NOMO-1 (cell line): ENCODE measurements around the gene HOXC13.

ENCODE experiments used
- DNase-seq, 2 experiments: peaks; one replicate each; lab custom pipeline; 2025; ENCODE audit not compliant: unreplicated experiment in 2 of 2; lab: John Stamatoyannopoulos, UW

The HOXC13 gene

DNA sequence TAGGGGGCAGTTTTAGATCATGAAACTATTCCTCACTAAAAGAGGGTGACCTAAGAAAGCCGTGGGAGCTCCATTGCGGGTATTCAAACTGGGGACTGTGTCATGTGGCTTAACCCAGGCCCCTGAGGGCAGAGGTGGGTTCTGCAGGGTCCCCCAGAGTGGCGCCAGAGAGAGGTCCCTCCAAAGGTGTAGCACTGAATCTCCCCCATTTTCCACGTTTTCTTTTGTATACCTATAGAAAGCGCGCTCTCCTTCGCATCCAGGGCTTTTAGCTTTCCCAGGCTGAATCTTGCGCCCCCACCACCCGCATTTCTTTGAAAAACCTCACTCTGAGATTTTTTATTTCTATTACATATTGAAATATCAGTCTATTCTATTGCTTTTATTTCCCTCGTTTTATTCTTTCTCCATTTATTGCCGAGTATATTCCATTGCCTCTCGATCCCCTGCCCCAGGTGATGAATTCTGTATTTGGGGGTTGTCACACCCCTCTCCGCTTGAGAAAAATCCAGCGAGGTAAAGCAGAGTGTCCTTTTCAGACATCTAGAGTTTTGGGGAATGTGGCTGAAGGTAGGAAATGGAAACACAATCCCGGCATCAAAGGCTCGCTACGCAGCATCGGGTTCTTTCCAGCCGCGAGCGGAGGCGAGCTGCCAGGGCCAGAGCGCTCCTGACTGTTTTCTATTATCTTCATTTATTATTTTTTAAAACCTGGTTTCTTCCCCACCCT, 870 bp upstream of the HOXC13 start:
- no peak for DNase-seq

DNA sequence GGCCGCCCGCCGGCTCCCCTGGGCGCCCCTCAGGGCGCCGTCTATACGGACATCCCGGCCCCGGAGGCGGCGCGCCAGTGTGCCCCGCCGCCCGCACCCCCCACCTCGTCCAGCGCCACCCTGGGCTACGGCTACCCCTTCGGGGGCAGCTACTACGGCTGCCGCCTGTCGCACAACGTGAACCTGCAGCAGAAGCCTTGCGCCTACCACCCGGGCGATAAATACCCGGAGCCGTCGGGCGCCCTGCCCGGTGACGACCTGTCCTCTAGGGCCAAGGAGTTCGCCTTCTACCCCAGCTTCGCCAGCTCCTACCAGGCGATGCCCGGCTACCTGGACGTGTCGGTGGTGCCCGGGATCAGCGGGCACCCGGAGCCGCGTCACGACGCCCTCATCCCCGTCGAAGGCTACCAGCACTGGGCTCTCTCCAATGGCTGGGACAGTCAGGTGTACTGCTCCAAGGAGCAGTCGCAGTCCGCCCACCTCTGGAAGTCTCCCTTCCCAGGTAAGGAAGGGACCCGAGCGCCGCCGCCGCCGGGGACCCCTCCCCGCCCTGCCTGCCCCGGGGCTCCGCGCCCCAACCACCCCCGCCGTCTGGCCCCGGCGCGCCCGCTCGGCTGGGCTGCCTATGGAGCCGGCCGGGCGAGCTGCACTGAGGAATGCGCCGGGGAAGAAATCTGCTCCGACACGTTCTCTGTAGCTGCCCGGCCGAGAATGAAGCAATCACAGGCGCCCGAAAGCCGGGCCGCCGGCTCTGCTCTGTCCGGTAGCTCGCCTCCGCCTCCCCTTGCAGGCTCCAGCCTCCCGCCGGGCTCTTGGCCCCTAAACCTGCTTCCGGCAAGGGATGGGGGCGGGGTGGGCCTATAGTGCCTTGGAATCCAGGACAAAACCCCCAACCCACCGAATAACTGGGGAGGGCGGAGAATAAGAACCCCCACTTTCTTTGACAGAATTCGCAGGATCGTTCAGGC, 794 bp downstream of the HOXC13 start:
- no peak for DNase-seq

DNA sequence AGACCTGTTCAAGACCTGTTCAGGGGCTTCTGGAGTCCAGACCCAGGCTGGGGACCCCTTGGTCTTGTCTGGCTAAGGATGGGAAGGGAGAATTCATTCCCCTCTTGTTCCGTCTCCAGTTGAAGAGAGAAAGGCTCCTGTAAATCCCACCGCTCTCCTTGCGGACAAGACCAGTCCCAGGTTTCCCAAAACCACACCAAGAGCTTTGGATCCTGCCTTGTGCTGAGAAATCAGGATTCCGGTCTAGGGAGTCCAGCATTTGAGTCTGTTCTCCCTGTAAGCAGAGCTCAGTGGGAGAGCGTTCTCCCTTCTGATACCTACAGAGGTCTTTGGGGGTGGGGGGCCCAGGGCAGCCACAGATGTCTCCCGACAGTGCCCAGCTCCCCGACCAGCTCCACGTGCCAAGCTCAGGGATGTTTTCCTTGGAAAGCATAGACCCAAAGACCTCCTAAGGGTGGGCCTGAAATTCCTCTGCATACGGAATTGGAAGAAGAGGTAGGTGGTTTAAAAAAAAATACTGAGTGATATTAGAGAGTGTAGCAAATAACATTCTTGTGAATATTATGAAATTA, 1.9 kb downstream of the HOXC13 start:
- DNase-seq = no peak

DNA sequence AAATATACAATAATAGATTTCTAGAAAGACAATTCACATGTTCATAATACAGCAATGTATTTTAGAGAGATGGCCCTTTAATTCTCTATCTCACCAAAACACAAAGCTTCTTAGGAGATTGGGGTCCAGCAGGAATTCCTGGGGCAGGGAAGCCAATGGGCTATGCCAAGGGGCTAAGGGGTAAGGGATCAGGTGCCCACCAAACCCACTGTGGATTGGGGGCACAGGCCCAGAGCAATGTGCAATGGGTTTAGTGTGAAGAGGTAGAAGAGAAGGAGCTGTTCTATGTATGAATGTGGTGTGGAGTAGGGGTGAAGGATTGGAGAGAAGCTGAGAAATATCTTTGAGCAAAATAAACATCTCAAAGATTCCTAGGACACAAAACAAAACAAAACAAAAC, 2.6 kb downstream of the HOXC13 start:
- no peak for DNase-seq

DNA sequence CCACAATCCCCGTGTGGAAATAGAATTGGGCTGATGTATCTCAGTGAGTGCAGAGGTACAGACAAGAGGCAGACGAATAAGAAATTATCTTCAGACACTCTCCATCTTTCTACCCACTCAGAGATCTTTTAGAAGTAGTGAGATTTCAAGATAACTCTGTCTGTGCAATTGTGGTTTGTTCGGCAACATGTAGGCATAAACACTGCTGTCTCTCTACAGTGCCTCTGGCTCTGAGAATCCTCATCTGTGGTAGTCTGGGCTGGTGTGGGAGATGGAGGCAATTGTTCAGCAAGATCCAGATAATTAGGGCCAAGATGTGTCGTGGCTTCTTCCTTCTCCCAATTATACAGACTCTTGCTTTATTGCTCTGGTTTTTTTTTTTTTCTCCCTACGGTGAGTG, 3.1 kb downstream of the HOXC13 start:
- no peak for DNase-seq

DNA sequence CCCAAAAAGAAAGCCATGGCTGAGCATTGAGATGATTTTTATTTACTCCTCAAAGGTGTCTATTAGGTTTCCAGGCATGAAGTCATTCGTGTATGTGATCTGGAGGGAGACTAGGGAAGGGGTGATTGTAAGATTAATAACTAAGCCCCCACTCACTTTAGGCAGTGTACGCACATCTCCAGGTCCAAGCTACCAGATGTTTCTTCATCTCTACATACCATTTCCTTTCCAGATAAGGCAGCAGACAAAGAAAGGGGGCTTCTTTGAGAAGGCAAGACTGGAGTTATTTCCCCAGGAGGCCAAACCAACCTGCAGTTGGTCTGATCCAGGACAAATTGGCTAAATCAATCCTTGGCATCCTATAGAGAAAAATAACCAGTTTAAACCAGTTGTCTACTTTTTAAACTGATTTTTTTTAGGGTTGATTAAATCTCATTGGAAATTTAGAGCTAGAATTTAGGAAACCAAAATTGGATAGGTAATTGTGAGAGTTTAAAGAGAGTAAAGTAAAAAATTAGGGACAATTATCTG, 3.9 kb downstream of the HOXC13 start:
- DNase-seq = no peak

DNA sequence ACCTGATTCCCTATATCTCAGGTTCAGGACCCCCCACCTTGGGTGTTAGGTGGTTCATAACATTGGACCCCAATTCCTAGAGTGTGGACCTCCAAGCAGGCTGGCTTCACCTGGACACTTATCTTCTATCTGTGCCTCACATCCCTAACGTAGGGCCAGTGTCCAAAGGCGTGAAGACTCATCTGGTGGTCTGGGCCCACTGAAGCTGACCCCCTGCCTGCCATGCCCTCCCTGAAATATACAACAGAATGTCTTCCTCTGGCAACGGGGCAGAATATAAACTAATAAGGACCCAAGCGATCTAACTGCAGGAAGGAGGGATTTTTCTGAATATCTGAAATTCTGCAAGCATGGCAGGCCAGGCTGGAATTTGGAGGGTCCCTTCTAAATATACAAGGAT, 5.6 kb downstream of the HOXC13 start:
- no peak for DNase-seq

DNA sequence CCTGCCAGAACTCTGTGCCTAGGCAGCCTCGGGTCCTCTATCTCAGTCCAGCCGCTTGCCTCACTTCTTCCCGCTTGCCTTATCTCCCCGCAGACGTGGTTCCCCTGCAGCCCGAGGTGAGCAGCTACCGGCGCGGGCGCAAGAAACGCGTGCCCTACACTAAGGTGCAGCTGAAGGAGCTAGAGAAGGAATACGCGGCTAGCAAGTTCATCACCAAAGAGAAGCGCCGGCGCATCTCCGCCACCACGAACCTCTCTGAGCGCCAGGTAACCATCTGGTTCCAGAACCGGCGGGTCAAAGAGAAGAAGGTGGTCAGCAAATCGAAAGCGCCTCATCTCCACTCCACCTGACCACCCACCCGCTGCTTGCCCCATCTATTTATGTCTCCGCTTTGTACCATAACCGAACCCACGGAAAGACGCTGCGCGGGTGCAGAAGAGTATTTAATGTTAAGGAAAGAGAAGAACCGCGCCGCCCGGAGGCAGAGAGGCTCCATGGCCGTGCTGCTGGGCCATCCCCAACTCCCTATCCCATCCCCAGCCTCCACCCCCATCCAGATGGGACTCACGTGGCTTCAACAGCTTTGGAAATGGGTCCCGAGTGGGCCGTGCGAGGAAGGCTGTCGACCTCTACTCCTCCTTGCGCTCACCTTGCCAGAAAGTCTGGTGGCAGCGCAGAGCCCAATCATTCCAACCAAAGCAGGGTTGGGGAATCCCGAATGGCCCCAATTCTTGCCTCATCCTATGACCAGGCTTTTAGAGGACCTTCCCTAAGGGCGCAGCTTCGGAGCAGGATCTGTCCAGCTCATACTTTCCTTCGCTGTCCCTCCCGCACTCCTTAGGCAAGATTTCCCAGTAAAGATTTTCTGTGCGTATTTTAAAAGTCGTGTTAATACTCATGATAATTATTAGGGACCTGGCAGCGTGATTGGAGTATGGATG, 6.5 kb downstream of the HOXC13 start:
- DNase-seq = no peak

DNA sequence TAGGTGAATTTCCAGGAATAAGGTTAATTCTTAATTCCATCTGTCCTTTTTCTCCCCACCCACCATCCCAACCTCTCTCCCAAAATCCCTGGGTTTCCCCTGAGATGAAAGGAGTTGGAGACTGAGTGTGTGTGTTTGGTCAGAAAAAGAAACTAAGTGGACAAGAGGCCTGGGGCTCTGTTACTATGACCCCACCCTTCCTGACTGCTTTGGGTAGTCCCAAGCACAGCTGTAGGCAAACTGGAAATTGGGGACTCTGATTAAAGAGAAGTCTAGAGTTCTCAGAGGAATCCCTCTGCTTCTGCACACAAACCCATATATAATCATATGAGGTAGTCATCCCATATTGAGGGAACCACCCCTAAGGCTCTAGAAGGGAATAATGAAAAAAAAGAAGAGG, 9.1 kb downstream of the HOXC13 start:
- no peak for DNase-seq

DNA sequence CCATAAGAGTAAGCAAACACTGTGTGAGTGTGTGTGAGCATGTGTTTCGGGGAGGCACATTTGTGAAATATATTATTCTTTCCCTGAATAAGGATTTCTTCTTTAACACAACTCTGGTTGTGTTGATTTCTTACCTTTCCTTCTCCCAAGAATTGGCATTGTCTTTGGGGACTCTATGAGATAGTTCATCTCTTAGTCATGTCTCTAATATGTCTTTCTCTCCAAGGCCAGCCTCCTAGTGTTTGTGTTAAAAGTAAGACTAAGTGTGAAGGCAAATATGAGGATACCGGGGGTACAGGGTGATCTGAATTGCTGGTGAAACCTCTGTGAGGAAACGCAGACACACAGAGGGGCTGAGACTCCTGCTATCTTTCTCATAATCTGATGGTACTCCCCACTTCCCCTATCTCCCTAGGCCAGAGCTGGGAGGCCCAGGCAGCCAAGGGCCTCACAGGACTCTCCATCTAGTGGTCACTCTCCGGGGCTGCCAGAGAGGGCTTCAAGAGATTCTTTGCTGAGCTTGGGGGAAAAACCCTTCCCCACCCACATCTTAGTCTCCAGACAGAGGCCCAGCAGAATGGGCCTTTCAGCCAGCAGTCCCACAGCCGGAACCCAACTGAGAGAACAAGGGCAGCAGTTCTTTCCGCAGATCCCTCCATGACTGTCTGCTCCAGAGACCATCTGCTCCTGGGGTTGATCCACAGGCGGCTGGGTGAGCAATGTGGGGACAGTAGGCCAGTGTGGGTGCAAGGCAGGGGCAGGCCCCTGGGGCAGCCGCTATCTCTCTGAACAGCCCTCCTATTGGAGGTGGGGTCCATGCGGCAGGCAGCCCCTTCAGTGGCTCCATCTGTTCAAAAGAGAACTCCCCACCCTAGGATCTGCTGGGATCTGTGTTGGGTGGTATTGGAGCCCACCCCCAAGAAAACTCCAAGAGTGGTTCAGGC, 10.3 kb downstream of the HOXC13 start:
- DNase-seq = no peak

DNA sequence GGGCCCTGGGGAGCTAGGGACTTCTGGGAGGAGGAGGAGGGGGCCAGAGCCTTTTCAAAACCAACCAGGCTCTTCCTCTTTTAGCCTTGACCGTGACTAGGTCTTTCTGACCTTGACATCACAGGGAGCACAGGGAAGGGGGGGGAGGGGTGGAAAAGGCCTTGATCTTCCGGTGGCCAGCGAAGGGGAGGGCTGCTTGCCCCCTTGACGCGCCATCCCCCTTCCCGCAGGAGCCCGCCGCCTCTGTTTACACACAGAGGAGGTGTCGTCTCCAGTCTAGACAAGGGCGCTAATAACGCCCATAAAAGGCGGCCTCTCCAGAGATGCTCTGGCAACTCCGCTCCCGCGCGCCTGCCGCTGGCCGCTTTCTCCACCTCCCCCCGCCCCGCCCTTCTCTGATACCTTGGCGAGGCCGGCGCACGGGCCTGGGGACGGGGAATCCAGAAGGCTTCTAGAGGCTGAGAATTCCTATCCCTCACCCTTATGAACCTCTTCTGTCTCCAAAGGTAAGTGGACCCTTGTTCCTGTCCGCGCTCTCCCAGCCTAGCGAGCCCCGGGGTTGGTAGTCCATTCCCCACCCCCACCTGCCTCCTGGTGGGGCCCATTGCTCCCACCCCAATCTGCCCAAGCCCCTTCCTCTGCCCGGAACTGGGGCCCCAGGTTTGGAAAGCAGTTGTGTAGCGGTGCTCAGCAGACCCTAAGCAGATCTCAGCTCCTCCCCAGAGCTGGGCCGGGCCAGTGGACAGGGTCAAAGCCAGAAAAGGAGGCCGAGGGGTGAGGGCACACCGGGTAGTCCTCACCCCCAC, 11.2 kb downstream of the HOXC13 start:
- no peak for DNase-seq

DNA sequence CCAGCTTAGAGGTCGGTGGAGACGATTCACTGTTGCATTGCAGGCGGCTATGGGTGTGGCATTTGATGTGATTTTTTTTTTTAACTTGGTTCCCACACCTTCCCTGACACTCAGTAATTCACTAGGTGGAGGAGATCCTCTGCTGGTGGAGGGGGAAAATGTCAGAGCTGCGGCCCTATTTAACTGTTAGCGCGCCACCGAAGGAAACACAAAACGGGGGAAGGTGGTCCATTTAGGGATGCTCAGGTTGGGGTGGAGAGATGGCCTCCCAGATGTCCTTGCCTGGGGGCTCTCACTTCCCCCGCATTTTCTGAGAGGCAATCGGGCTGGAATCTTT, 11.8 kb downstream of the HOXC13 start:
- DNase-seq = no peak

DNA sequence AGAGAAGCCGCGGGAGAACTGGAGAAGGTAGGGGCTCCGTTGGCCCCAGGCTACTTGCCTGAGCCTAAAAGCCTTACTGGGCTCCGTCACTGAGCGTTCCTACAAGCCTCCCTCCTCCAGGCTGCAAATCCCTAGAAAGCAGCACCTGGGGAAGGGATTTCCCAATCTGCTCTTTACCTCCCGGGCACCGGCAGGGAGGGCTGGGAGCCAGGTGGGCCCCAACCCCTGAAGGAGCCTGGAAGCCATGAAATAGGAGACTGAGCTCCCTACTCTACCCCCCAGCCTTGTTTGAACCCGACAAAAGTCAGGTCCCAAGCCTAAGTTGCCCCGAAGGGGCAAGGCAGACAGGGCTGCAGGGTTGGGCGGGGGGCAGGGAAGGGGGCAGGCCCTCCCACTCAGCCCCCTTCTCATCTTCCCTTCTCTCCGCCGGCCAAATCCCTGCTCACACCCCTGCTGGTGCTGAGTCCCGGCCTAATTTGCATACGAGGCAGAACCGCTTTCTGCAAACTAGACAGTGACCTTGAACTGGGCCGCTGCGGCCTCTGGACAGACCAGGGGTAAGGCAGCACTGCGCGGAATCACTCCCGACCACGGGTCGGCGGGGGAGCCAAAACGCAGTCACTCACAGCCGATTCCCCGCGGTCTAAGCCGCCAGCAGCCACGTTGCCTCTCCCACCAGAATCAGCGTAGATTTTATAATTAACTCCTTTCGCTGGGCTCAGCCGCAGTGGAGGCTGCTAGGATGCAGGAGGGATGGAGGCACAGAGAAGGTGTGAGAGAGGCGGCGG, 12.4 kb downstream of the HOXC13 start:
- no peak for DNase-seq

DNA sequence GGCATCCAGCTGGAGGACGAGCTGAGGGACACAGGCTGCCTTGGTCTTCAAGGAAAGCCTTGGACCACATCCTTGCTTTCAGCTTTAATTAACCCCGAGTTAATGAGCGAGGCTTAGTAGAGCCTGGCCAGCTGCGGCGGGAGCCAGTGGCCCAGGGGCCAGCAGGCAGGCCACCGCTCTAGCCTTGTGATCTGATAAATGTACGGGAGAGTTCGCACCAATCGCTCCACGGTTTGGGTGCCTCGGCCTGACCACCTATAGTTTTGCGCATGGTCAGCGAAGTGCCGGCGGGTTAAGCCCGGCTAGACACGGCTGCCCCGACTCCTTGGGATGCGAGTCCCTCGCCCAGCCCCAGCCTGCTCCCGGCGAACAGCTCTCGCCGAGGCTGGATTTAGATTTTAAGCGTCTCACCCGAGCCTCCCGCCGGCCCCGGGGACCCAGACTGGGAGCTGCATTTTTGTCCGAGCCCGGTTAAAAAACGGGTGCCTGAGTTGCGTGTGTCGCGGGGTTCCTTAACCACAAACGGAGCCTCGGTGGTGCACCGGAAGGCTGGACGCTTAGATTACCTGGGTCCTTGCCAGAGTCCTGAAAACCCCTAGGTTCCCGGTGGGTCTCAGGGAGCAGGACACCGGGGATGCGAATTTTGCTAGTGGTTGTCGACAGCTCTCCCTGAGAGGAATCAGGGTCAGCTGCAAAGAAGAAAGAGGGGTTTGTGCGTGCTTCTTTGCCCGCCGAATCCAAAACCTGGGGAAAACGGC, 13.1 kb downstream of the HOXC13 start:
- no peak for DNase-seq

DNA sequence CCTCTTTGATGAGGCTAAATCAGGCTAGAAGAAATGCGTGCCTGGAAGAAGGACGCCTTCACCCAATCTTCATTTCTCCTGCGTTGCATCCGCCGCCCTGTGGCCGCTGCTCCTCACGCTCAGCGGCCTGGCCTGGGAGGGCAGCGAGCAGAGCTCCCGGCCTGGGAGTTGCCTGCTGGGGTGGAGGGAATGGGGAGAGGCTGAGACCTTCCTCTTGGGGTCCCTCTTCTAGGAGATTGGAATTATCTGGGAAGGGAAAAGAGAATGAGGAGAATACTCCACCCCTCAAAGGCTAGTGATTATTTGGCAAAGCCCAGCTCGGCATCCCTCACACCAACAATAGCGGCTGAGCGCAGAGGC, 13.7 kb downstream of the HOXC13 start:
- no peak for DNase-seq

DNA sequence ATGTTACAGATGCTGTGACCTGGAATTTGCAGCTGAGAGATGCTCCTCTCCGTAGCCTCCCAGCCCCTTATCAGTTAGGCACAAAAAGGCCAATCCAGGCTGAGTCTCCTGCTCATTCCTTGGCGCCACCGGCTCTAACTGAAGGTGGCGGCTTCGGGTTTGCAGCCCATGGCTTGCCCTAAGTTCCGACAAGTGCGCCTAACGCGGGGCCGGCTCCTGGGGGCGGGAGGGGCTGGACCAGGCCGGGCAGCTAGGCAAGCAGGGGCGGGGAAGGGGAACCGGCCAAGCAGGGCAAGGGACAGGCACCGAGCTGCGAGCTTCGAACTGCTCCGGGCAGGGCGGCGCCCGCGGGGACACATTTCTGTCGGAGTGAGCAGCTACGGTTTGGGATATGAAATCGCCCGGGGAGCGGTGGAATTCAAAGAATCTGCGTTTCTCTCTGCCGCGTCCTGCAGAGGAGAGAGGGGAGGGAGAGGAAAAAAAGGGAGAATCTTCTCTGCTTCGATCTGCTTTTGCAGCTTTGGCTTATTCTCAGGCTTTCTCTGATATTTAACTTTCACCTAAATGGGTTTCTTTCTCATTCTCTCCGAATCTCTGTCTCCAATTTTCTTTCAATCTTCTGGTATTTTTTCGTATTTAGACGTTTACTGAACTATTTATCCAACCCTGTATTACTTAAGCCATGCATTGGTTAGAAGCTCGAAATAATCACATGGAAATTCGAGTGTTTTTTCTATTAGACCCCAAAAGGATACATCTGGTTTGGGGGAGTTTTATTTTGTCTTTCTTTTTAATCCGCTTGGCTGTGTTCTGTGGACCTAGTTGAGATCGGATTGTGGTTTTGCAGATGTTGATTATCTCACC, 14.5 kb downstream of the HOXC13 start:
- DNase-seq = no peak
